ENCODE data around the gene INCENP. TPM values are rescaled to one million over a fixed set of nuclear protein-coding genes. Genes with fewer than 3 reads are reported as not detected.

The INCENP gene
- total RNA-seq, 1 experiment from 2014 or later: 101 TPM

DNA sequence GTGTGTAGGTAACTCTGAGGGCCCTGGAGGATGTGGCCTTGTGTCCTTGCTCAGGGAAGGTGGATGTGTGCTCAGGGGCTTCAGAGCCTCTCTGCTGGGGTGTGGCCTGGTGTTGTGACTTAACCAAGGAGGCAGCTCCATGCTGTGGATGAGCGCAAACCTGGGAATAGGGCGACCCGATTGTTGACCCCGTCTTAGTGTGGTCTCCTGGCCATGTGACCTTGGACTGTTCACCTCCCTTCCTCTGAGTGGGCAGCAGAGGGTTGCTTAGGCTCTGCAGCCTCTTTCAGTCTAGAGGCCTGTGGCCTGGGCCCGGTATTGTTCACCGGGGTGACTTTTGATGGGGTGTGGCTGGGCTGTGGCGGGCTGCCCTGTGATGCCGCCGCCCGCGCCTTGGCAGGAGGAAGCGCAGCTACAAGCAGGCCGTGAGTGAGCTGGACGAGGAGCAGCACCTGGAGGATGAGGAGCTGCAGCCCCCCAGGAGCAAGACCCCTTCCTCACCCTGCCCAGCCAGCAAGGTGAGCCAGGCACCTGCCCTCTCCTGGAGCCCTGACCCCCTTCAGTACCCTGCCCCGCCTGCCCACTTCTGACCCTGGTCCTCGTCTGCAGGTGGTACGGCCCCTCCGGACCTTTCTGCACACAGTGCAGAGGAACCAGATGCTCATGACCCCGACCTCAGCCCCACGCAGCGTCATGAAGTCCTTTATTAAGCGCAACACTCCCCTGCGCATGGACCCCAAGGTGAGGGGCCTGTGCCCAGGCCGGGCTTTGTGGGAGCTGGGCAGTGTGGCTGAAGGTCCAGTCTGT lies 16.7 kb downstream of the INCENP start:
- H3K4me3 Mint-ChIP-seq (ENCODE audit: unreplicated experiment): no peak overlapping the region
- ChIA-PET CTCF (no interaction called here), POLR2A (no interaction called here)
- no peaks in the 10 kb centered on the region for H3K9me3 Mint-ChIP-seq (ENCODE audit: unreplicated experiment)
- no peak for TF ChIP-seq CTCF (IDR thresholded peaks at IDR 0.05; ENCODE audit: insufficient read depth in 1 of 2, low read depth in 1 of 2, low read length in 1 of 2, severe bottlenecking in 1 of 2, unreplicated experiment in 1 of 2)
- no peaks in the 10 kb centered on the region for H3K4me1 Mint-ChIP-seq (ENCODE audit: low read depth, unreplicated experiment)
- no TSS peak for BruUV-seq (replicated peaks)
- no peaks in the 10 kb centered on the region for H3K9me3 ChIP-seq
- H3K27me3 ChIP-seq (replicated peaks; ENCODE audit: control insufficient read depth, insufficient read depth, low read length): no peaks in the 10 kb centered on the region
- H3K27ac Mint-ChIP-seq (ENCODE audit: unreplicated experiment): no peak overlapping the region
- H3K4me3 ChIP-seq (ENCODE audit: low read depth, low read length): no peak overlapping the region
- no peaks in the 10 kb centered on the region for H3K27me3 Mint-ChIP-seq (ENCODE audit: insufficient read depth, unreplicated experiment)
- peak in 1 of 2 experiments; percentile 29 for DNase-seq
- peaks cover 70% of the 10 kb centered on the region for H3K36me3 Mint-ChIP-seq (ENCODE audit: insufficient read depth, unreplicated experiment)
- intact Hi-C loops (cut with micrococcal nuclease; ENCODE audit: unreplicated experiment): no loop called here
- peaks cover 5% of the 10 kb centered on the region; the same call in 1 of the 2 replicates for H3K36me3 ChIP-seq (ENCODE audit: control insufficient read depth, insufficient read depth, low read length)
- no peaks in the 10 kb centered on the region for H3K4me1 ChIP-seq

GRCh38 chr11:62141111-62142042 lies 17.6 kb downstream of the INCENP start:
- Mint-ChIP-seq H3K27ac (ENCODE audit: unreplicated experiment) (no peak overlapping the region), H3K9me3 (ENCODE audit: unreplicated experiment) (no peaks in the 10 kb centered on the region), H3K27me3 (ENCODE audit: insufficient read depth, unreplicated experiment) (no peaks in the 10 kb centered on the region), H3K4me3 (ENCODE audit: unreplicated experiment) (no peak overlapping the region), H3K36me3 (ENCODE audit: insufficient read depth, unreplicated experiment) (peaks cover 67% of the 10 kb centered on the region), H3K4me1 (ENCODE audit: low read depth, unreplicated experiment) (no peaks in the 10 kb centered on the region)
- H3K36me3 ChIP-seq (ENCODE audit: control insufficient read depth, insufficient read depth, low read length): peaks cover 6% of the 10 kb centered on the region; the same call in 1 of the 2 replicates
- no TSS peak for BruUV-seq (replicated peaks)
- ChIA-PET POLR2A (no interaction called here), CTCF (no interaction called here)
- no peaks in the 10 kb centered on the region for H3K4me1 ChIP-seq
- H3K4me3 ChIP-seq (ENCODE audit: low read depth, low read length): no peak overlapping the region
- no peaks in the 10 kb centered on the region for H3K27me3 ChIP-seq (replicated peaks; ENCODE audit: control insufficient read depth, insufficient read depth, low read length)
- no peak for TF ChIP-seq CTCF (IDR thresholded peaks at IDR 0.05; ENCODE audit: insufficient read depth in 1 of 2, low read depth in 1 of 2, low read length in 1 of 2, severe bottlenecking in 1 of 2, unreplicated experiment in 1 of 2)
- no peaks in the 10 kb centered on the region for H3K9me3 ChIP-seq
- intact Hi-C loops (cut with micrococcal nuclease; ENCODE audit: unreplicated experiment): no loop called here
- DNase-seq: peak in 1 of 2 experiments; percentile 28

GRCh38 chr11:62142043-62142375 lies 18.2 kb downstream of the INCENP start:
- Histone ChIP-seq H3K27me3 (replicated peaks; ENCODE audit: control insufficient read depth, insufficient read depth, low read length) (no peaks in the 10 kb centered on the region), H3K36me3 (ENCODE audit: control insufficient read depth, insufficient read depth, low read length) (peaks cover 6% of the 10 kb centered on the region; the same call in 1 of the 2 replicates), H3K4me3 (ENCODE audit: low read depth, low read length) (no peak overlapping the region), H3K4me1 (no peaks in the 10 kb centered on the region), H3K9me3 (no peaks in the 10 kb centered on the region)
- Mint-ChIP-seq H3K4me3 (ENCODE audit: unreplicated experiment) (no peak overlapping the region), H3K4me1 (ENCODE audit: low read depth, unreplicated experiment) (no peaks in the 10 kb centered on the region), H3K27me3 (ENCODE audit: insufficient read depth, unreplicated experiment) (no peaks in the 10 kb centered on the region), H3K27ac (ENCODE audit: unreplicated experiment) (no peak overlapping the region), H3K36me3 (ENCODE audit: insufficient read depth, unreplicated experiment) (peaks cover 66% of the 10 kb centered on the region), H3K9me3 (ENCODE audit: unreplicated experiment) (no peaks in the 10 kb centered on the region)
- no peak for TF ChIP-seq CTCF (IDR thresholded peaks at IDR 0.05; ENCODE audit: insufficient read depth in 1 of 2, low read depth in 1 of 2, low read length in 1 of 2, severe bottlenecking in 1 of 2, unreplicated experiment in 1 of 2)
- CTCF ChIA-PET: no interaction called here
- no peak for DNase-seq
- no TSS peak for BruUV-seq (replicated peaks)
- POLR2A ChIA-PET: no interaction called here
- intact Hi-C loops (cut with micrococcal nuclease; ENCODE audit: unreplicated experiment): no loop called here

All from Caco-2 (cell line).